OCI-LY7 (cell line): ENCODE data around the gene AFG1L. TPM values are rescaled to one million over a fixed set of nuclear protein-coding genes. Genes with fewer than 3 reads are reported as not detected.
"Not testable (repeated sequence)": the region's sequence is repeated elsewhere in the genome, so short reads cannot be mapped to it uniquely, and the experiment has no call there.

Source experiments
- Bru-seq: library from RNA; stranded (reverse); fragments of 400-500 nt; gene quantifications from one replicate; lab custom pipeline; 2021; lab: Mats Ljungman, UMichigan
- BruChase-seq, 2 experiments: library from RNA; stranded (reverse); fragments of 400-500 nt; gene quantifications; one replicate each; lab custom pipeline; 2021; lab: Mats Ljungman, UMichigan
- BruUV-seq: library from RNA; stranded (reverse); fragments of 400-500 nt; replicated peaks from 2 replicates; lab custom pipeline; 2021; lab: Mats Ljungman, UMichigan
- CTCF ChIA-PET: fragments of 300-600 bp; sonication (Branson Sonifier 250); formaldehyde crosslinking; loops from one replicate; lab custom pipeline; 2022; ENCODE audit warnings: antibody characterized with exemption; ENCODE audit not compliant: unreplicated experiment; lab: Charles Lee
- POLR2A ChIA-PET: fragments of 300-600 bp; sonication (Branson Sonifier 250); formaldehyde crosslinking; loops from one replicate; lab custom pipeline; 2022; ENCODE audit warnings: antibody characterized with exemption; lab: Charles Lee
- DNase-seq: peaks from one replicate; pipeline ENCODE4 v3.0.0-alpha.2; 2015; ENCODE audit warnings: low spot score
- H2AFZ ChIP-seq: fragments of 200-600 bp; sonication (generic), shearing (Covaris generic); 2 replicates; pipeline ENCODE4 v1.6.1; 2014; ENCODE audit warnings: mild to moderate bottlenecking, antibody characterized with exemption, low read length, moderate library complexity
- H3K27ac ChIP-seq: fragments of 200-600 bp; sonication (generic); 2 replicates; pipeline ENCODE4 v1.5.1; 2014; ENCODE audit warnings: mixed run types, low read depth, mild to moderate bottlenecking, moderate library complexity, low read length, inconsistent platforms; ENCODE audit not compliant: poor library complexity, severe bottlenecking
- H3K36me3 ChIP-seq: fragments of 200-600 bp; sonication (generic); 2 replicates; pipeline ENCODE4 v1.6.1; 2014; ENCODE audit warnings: mild to moderate bottlenecking, antibody characterized with exemption, low read length, moderate library complexity, mixed read lengths; ENCODE audit not compliant: insufficient read depth
- H3K4me1 ChIP-seq: fragments of 200-600 bp; sonication (generic); 2 replicates; pipeline ENCODE4 v1.5.1; 2014; ENCODE audit warnings: mild to moderate bottlenecking, low read length; ENCODE audit not compliant: insufficient read depth, poor library complexity, severe bottlenecking
- H3K4me2 ChIP-seq: fragments of 200-600 bp; sonication (generic); 2 replicates; pipeline ENCODE4 v1.6.1; 2014; ENCODE audit warnings: mild to moderate bottlenecking, low read length
- H3K4me3 ChIP-seq: fragments of 200-600 bp; sonication (generic); 2 replicates; pipeline ENCODE4 v1.5.1; 2014; ENCODE audit warnings: mild to moderate bottlenecking, low read depth, low read length; ENCODE audit not compliant: poor library complexity, severe bottlenecking
- H3K79me2 ChIP-seq: fragments of 200-600 bp; sonication (generic); 2 replicates; pipeline ENCODE4 v1.6.1; 2016; ENCODE audit warnings: low read depth, mild to moderate bottlenecking, low read length, moderate library complexity, mixed read lengths; ENCODE audit not compliant: insufficient read depth
- H3K9me2 ChIP-seq: fragments of 200-600 bp; sonication (generic); 2 replicates; pipeline ENCODE4 v1.6.1; 2016; ENCODE audit warnings: mild to moderate bottlenecking, low read length, mixed read lengths; ENCODE audit not compliant: insufficient read depth
- H3K9me3 ChIP-seq: fragments of 200-600 bp; sonication (generic); 2 replicates; pipeline ENCODE4 v1.6.1; 2014; ENCODE audit warnings: mild to moderate bottlenecking, mixed run types, low read length, mixed read lengths
- H4K20me1 ChIP-seq: fragments of 200-600 bp; sonication (generic); 2 replicates; pipeline ENCODE4 v1.6.1; 2014; ENCODE audit warnings: mild to moderate bottlenecking, antibody characterized with exemption, low read length, moderate library complexity, mixed read lengths; ENCODE audit not compliant: insufficient read depth
- EZH2phosphoT487 ChIP-seq: fragments of 200-600 bp; sonication (generic); IDR thresholded peaks from 2 replicates; pipeline ENCODE4 v1.6.1; 2018; ENCODE audit warnings: low read depth, borderline replicate concordance, mild to moderate bottlenecking, mixed run types, antibody characterized with exemption, low read length, moderate library complexity, mixed read lengths
- intact Hi-C: fragments of 100-400 bp; cut with micrococcal nuclease; formaldehyde crosslinking; loops from one replicate; pipeline ENCODE4 v1.10.0; 2022; ENCODE audit not compliant: unreplicated experiment
- long read RNA-seq: library from polyadenylated mRNA; stranded (forward); transcript quantifications from one replicate; pipeline ENCODE4 v2.0.0, GENCODE V29; 2022
- total RNA-seq, 2 experiments: library from RNA; depleted of rRNA in 1 of 2; stranded (reverse); fragments of >200 nt in 1 of 2; shearing (Covaris generic) in 1 of 2; gene quantifications; 2 replicates each; pipeline ENCODE4 v1.2.3, GENCODE V29; 2014 to 2022
- TF ChIP-seq, protein P1 (sequence below): fragments of 200-600 bp; sonication (generic); conservative IDR thresholded peaks from 2 replicates; pipeline ENCODE4 v1.5.1; 2014; ENCODE audit warnings: mild to moderate bottlenecking, antibody characterized with exemption, low read length, moderate library complexity, mixed read lengths

The AFG1L gene
- total RNA-seq (2014; rRNA removed; shearing (Covaris generic)) (9.0 and 9.8 TPM in 2 replicates), total RNA-seq (2022) (8.9 and 11.5 TPM in 2 replicates), Bru-seq, nascent RNA (percentile 55 among the genes with signal in this experiment), BruChase-seq, experiment 1, labeled RNA remaining after a 6-hour chase (percentile 55 among the genes with signal in this experiment), BruChase-seq, experiment 2, labeled RNA remaining after a 2-hour chase (percentile 50 among the genes with signal in this experiment)
- long read RNA-seq, full-length matches to known transcripts: 7 of 14 reads
- long read RNA-seq, partial matches to known transcripts: 0 of 14 reads
- long read RNA-seq, other reads (novel, unspliced or antisense): 7 of 14 reads

DNA sequence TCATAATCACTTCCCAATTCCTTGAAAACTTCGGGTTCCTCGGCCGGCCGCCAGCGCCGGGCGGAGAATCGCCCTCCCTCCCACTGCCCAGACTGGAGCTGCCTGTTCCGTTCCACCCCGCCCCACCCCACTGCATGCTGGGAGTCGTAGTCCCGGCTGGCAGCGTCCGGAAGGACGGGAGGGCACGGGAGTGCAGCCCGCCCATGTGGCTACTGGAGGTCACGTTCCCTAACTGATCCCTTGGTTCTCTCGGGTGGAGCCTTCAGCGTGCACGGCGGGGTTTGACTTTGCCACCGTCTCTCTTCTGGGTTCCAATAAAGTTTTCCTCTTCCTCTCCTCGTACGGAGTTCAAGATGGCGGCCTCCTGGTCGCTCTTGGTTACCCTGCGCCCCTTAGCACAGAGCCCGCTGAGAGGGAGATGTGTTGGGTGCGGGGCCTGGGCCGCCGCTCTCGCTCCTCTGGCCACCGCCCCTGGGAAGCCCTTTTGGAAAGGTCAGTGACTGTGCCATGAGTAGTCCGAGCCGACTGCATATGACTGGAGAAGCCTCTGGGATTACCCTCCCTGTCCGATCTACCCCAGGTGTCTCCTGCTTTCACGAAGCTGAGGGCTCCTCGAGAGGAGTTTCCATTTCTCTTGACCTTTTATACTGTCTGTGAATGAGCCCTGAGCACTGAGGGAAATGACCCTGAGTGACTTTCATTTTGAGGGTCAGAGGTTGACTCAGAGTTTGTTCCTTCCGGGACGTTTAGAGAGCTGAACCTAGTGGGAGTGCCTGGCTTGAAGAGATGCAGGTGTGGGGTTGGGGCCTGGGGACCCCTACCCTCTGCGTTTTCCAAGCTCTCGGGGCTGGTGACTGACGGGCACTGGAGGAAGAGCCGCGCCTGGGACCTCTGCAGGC is at the start of gene AFG1L:
TSS of gene AFG1L (plus strand) at position 328 of the 899 bp plus-strand sequence. CDS start at position 354, 26 bp downstream.
- CTCF ChIA-PET: interaction anchor here (0.8 kb wide), 1 partner anchor 10 kb away, joined by 5 read pairs; no protein-coding TSS in a partner anchor
- H2AFZ ChIP-seq: peak within 1 kb of the TSS; percentile 86
- H3K9me2 ChIP-seq: no peaks in the 10 kb centered on the region
- H3K79me2 ChIP-seq: peaks cover 19% of the 10 kb centered on the region; the same call in 1 of the 2 replicates
- H3K4me1 ChIP-seq: peaks cover 11% of the 10 kb centered on the region
- H3K4me2 ChIP-seq: peak within 1 kb of the TSS; percentile 92
- intact Hi-C loops: loop anchor here (1.0 kb wide), 1 partner anchor 34 kb away; the partner anchor contains the start of gene SNX3
- TF ChIP-seq EZH2phosphoT487: no peak
- TF ChIP-seq, protein P1, sequence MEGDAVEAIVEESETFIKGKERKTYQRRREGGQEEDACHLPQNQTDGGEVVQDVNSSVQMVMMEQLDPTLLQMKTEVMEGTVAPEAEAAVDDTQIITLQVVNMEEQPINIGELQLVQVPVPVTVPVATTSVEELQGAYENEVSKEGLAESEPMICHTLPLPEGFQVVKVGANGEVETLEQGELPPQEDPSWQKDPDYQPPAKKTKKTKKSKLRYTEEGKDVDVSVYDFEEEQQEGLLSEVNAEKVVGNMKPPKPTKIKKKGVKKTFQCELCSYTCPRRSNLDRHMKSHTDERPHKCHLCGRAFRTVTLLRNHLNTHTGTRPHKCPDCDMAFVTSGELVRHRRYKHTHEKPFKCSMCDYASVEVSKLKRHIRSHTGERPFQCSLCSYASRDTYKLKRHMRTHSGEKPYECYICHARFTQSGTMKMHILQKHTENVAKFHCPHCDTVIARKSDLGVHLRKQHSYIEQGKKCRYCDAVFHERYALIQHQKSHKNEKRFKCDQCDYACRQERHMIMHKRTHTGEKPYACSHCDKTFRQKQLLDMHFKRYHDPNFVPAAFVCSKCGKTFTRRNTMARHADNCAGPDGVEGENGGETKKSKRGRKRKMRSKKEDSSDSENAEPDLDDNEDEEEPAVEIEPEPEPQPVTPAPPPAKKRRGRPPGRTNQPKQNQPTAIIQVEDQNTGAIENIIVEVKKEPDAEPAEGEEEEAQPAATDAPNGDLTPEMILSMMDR: no peak
- no peaks in the 10 kb centered on the region for H3K36me3 ChIP-seq
- H3K9me3 ChIP-seq: no peaks in the 10 kb centered on the region
- no peaks in the 10 kb centered on the region for H4K20me1 ChIP-seq
- DNase-seq: peak; percentile 83
- H3K27ac ChIP-seq: peak within 1 kb of the TSS; percentile 73
- H3K4me3 ChIP-seq: peak within 1 kb of the TSS; percentile 76
- no TSS peak for BruUV-seq
- POLR2A ChIA-PET: interaction anchor here (0.5 to 3.0 kb wide), 20 partner anchors 8 to 1835 kb away, joined by 3 to 30 read pairs (median 3); no protein-coding TSS in a partner anchor

DNA sequence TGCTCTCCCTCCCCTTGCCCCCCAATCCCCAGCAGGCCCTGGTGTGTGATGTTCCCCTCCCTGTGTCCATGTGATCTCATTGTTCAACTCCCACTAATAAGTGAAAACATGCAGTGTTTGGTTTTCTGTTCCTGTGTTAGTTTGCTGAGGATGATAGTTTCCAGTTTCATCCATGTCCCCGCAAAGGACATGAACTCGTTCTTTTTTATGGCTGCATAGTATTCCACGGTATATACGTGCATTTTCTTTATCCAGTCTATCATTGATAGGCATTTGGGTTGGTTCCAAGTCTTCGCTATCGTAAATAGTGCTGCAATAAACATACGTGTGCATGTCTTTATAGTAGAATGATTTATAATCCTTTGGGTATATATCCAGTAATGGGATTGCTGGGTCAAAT is 49.8 kb upstream of the AFG1L start:
- POLR2A ChIA-PET: interaction anchor here (0.7 to 1.5 kb wide), 3 partner anchors 11 to 28 kb away, joined by 3 to 4 read pairs (median 3); no protein-coding TSS in a partner anchor
- H3K9me2 ChIP-seq, H3K4me3 ChIP-seq, DNase-seq, H2AFZ ChIP-seq, H3K4me1 ChIP-seq, H3K4me2 ChIP-seq, BruUV-seq, intact Hi-C loops, CTCF ChIA-PET, H3K27ac ChIP-seq, H4K20me1 ChIP-seq: not testable (repeated sequence)
- Histone ChIP-seq H3K79me2 (peaks cover 67% of the 10 kb centered on the region), H3K9me3 (peaks cover 13% of the 10 kb centered on the region; the same call in 1 of the 2 replicates), H3K36me3 (peaks cover 73% of the 10 kb centered on the region)
